Measurements from ENCODE around the gene CYB5A. TPM values are rescaled to one million over a fixed set of nuclear protein-coding genes. Genes with fewer than 3 reads are reported as not detected.

The CYB5A gene
- total and polyA plus RNA-seq, 2 of the 8 experiments (the other 6 are each of a cell fraction or from before 2014, with no cell fraction given) = 154 to 195 TPM

GRCh38 chr18:74221081-74221480 lies 70.7 kb downstream of the CYB5A start:
- Histone ChIP-seq H3K23me2 (ENCODE audit: low read depth, low read length) (no peaks in the 10 kb centered on the region), H3K4me1 (replicated peaks in 1 of 4; ENCODE audit: control insufficient read depth in 3 of 4, insufficient read depth in 4 of 4, low read length in 3 of 4) (no peaks in the 10 kb centered on the region), H2AFZ (ENCODE audit: low read length) (no peak overlapping the region), H4K5ac (ENCODE audit: insufficient read length, low read depth, low read length) (no peak overlapping the region), H3K9ac (replicated peaks in 1 of 4; ENCODE audit: extremely low read depth in 1 of 4, low read depth in 3 of 4, low read length in 3 of 4) (no peak overlapping the region), H2BK120ac (replicated peaks; ENCODE audit: low read depth, low read length) (no peak overlapping the region), H3K23ac (ENCODE audit: insufficient read length) (no peak overlapping the region), H3K4ac (replicated peaks; ENCODE audit: insufficient read length, low read depth, low read length) (no peak overlapping the region), H3K14ac (ENCODE audit: insufficient read length) (no peak overlapping the region), H3K4me2 (ENCODE audit: insufficient read depth in 1 of 2, low read depth in 2 of 2, low read length in 2 of 2) (no peak overlapping the region), H2BK15ac (ENCODE audit: low read length) (no peak overlapping the region), H4K20me1 (replicated peaks in 1 of 2; ENCODE audit: control insufficient read depth in 1 of 2, insufficient read depth in 2 of 2, low read length in 2 of 2) (no peaks in the 10 kb centered on the region), H3K79me1 (ENCODE audit: low read depth, low read length) (no peaks in the 10 kb centered on the region), H2BK20ac (ENCODE audit: low read length) (no peak overlapping the region), H3K27me3 (replicated peaks in 1 of 4; ENCODE audit: control insufficient read depth in 3 of 4, extremely low read depth in 1 of 4, insufficient read depth in 3 of 4, low read length in 3 of 4) (no peaks in the 10 kb centered on the region), H3K56ac (replicated peaks; ENCODE audit: insufficient read length, low read depth, low read length) (no peak overlapping the region), H3K4me3 (ENCODE audit: extremely low read depth in 1 of 4, insufficient read depth in 2 of 4, low read depth in 3 of 4, low read length in 4 of 4) (no peak overlapping the region), H2BK12ac (ENCODE audit: low read depth, low read length) (no peak overlapping the region; the same call in 1 of the 2 replicates), H3K79me2 (ENCODE audit: control insufficient read depth in 1 of 2, insufficient read depth in 2 of 2, low read length in 2 of 2) (no peaks in the 10 kb centered on the region), H2BK5ac (ENCODE audit: low read depth, low read length) (no peak overlapping the region), H2AK5ac (ENCODE audit: low read depth, low read length) (no peak overlapping the region), H3K9me3 (ENCODE audit: insufficient read depth in 2 of 2, low read depth in 1 of 2, low read length in 1 of 2) (no peaks in the 10 kb centered on the region), H3K36me3 (ENCODE audit: control insufficient read depth in 2 of 4, insufficient read depth in 4 of 4, low read length in 3 of 4) (no peaks in the 10 kb centered on the region), H4K91ac (replicated peaks; ENCODE audit: insufficient read length, low read length) (no peak overlapping the region), H3K18ac (ENCODE audit: extremely low read depth, low read length) (no peak overlapping the region), H3K27ac (ENCODE audit: low read depth, low read length) (no peak overlapping the region), H4K8ac (ENCODE audit: extremely low read depth, insufficient read depth, low read length) (no peak overlapping the region)
- FAIRE-seq = no peak
- ChIA-PET POLR2A (ENCODE audit: partially characterized antibody) (no interaction called here), CTCF (ENCODE audit: partially characterized antibody) (interaction anchor here (1.0 kb wide), 2 partner anchors 121 to 178 kb away, joined by 3 read pairs; no protein-coding TSS in a partner anchor)
- TF ChIP-seq TAF1 (IDR thresholded peaks at IDR 0.05; ENCODE audit: low read depth, low read length) (no peak), SIN3A (conservative IDR thresholded peaks at IDR 0.05 in 1 of 2, IDR thresholded peaks at IDR 0.05 in 1 of 2; ENCODE audit: low read depth in 1 of 2, low read length in 2 of 2) (no peak), POU5F1 (IDR thresholded peaks at IDR 0.05; ENCODE audit: low read depth, low read length) (no peak), HDAC6 (IDR thresholded peaks at IDR 0.05; ENCODE audit: low read depth, low read length) (no peak), CHD1 (IDR thresholded peaks at IDR 0.05; ENCODE audit: low read depth, low read length) (no peak), NANOG (IDR thresholded peaks at IDR 0.05; ENCODE audit: insufficient read depth, low read depth, low read length, poor library complexity, severe bottlenecking) (no peak), GTF2F1 (IDR thresholded peaks at IDR 0.05; ENCODE audit: borderline replicate concordance, low read depth, low read length) (no peak), JUND (IDR thresholded peaks at IDR 0.05; ENCODE audit: low read length) (no peak), BRCA1 (IDR thresholded peaks at IDR 0.05; ENCODE audit: low read depth, low read length) (no peak)
- TF ChIP-seq, protein P1, sequence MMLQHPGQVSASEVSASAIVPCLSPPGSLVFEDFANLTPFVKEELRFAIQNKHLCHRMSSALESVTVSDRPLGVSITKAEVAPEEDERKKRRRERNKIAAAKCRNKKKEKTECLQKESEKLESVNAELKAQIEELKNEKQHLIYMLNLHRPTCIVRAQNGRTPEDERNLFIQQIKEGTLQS (IDR thresholded peaks at IDR 0.05; ENCODE audit: insufficient read depth, low read depth, low read length) = no peak
- 90% methylated on average over 9 of the region's 9 CpGs; no CpG with 5 or more reads in 1 of the 2 experiments for WGBS, 2 experiments (ENCODE audit: extremely low coverage in 1 of 2, insufficient coverage in 1 of 2, insufficient read length in 1 of 2, insufficient replicate concordance in 2 of 2, low coverage in 1 of 2, low lambda C conversion rate in 2 of 2, missing lambda C conversion rate in 1 of 2)
- DNase-seq (ENCODE audit: low read depth in 1 of 2, low spot score in 2 of 2) = no peak

All from H1 (cell line).